GM19372 (cell line): ENCODE data around the gene CITED2.
A peak's percentile ranks its signal among the peaks of the same experiment; 100 is the strongest.
"Not testable (repeated sequence)": the region's sequence is repeated elsewhere in the genome, so short reads cannot be mapped to it uniquely, and the experiment has no call there.

ENCODE experiments used
- ATAC-seq: cut with Tn5 transposase; IDR thresholded peaks from one replicate; pipeline ENCODE4 v1.9.1; 2021; ENCODE audit warnings: mild to moderate bottlenecking, low read depth, moderate library complexity; ENCODE audit not compliant: unreplicated experiment

The CITED2 gene, protein sequence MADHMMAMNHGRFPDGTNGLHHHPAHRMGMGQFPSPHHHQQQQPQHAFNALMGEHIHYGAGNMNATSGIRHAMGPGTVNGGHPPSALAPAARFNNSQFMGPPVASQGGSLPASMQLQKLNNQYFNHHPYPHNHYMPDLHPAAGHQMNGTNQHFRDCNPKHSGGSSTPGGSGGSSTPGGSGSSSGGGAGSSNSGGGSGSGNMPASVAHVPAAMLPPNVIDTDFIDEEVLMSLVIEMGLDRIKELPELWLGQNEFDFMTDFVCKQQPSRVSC

DNA sequence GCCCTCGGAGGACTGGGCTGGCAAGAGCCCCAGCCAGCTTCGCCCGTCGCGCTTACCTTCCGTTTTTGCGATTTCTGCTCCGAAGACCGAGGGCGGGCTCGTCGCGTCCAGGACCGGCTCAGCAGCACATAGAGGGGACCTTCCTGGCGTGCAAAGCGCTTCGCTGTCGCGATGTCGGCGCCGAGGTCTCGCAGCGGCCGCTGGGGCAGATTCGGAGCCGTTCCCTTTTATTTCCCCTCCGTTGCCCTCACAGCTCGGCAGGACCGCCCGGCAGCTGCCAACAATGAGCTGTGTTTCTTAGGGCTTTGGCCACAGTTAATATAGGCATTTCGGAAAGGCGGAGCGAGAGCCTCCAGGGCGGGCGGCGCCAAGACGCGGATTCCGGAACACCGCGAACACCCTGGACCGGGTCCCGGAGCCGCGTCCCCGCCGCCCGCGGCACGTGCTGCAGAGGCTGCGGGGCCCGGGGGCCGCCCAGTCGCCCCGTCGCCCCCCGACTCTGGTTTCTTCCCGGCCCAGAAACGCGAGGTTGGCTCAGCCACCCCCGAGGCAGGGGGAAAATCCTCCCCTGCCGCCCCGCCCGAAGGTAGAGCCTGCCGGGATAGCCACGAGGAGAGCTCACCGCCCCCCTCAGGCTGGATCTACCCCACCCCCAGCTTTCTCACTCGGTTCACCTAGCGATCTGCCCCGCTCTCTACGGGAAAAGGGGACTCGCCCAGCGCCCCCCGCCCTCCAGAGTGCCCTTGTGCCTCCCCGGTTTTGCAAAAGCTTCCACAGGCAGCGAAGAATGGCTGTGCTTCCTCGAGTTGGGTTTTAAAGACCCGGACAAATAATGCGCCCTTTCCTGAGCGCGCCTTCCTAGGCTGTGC lies at the start of gene CITED2:
Gene CITED2, minus strand, starts transcription at position 292 of the 869 bp plus-strand sequence. CDS start 704 bp downstream, outside the sequence.
- ATAC-seq: peak; percentile 54

DNA sequence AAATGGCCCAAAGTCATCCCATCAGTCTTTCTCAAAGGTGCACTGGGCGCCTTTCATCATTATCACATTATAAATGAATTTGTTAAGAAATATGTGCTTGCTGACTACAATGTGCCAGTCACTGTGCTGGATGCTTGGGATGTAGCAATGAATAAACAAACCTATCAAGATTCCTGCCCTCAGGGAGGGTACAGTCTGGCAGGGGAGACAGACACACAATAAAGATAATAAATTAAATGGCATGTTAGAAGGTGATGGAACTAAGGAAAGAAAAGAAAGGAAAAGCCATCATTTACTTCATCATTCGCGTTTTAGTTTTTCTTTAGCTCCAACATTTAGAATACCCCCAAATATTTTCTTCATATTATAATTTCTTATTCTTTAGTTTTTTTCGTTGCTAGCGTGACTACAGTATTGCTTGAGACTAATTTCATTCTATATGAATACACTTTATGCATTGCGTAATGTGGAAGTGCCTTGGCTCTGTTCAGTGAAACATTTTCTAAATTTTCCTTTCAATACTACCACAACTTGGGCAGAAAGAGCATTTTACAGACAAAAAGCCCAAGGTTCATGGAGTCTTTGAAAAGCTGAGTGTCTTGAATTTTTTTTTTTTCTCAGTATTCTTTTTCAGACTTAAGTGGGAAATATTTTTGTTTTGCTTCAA lies 48.7 kb upstream of the CITED2 start:
- ATAC-seq: no peak

DNA sequence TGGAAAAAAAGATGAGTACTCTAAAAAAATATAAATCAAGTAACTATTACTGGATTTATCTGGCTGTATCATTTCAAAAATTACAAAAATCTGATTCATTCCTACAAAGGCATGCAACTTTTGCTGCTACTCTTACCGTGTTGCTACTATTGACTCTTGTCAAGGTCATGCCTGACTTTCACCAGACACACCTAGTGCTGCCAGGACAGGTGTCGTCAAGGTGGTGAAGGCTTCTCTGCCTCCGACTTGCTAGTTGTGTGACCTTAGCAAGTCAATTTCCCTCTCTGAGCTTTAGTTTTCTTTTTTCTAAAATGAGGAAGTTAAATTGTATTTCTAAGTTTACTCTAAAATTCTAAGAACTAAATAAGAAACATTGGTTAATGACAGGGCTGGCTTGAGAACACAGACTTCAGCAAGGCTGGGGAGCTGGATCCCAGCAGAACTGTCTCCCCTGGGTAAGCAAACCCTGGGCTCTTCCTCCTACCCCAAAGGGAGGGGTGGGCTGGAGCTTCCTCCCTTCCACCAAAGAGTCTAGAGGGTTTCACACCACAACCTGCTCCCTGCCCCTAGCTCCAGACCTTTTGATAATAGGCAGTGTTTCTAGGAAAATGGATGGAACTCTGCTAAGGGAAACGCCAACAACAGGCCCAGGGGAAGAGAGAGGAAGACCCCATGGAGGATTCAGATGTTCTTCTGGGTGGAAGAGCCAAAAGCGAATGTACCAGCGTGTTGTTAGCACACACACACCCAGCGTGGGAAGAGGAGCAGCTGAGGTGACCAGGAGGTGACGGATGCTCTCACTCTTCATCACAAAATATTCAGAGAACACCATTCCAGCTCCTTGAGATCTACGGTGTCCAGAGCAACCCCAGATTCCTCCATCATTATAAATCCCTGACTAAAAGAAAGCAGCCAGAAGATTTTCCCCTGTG lies 47.9 kb upstream of the CITED2 start:
- ATAC-seq: no peak

DNA sequence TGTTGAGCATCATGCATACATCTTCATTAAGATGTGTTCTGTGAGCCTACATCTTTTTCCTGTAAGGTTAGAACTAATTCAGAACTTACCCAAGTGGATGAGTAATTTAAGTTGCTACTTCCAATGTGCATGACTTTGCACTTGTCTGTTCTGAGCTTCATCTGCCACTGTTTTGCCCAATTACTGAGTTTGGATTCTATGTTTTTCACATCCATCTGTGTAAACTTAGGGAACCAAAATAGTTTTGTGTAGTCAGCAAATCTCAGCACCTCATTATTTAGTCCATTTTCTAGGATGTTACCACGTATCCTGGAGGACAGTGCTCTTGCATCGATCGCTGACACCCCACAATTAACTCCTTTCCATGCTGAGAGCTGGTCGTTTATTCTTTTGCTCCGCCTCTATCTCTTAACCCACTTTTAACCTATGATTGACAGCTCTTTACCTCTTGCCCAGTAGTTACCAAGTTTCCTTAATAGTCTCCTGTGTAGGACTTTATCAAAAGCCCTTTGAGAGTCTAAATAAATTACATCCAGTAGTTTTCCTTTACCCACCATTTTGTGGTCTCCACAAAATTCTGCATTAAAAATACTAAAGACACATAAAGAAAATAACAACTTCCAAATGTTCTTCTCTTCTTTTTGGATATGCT lies 44.2 kb upstream of the CITED2 start:
- no peak for ATAC-seq

DNA sequence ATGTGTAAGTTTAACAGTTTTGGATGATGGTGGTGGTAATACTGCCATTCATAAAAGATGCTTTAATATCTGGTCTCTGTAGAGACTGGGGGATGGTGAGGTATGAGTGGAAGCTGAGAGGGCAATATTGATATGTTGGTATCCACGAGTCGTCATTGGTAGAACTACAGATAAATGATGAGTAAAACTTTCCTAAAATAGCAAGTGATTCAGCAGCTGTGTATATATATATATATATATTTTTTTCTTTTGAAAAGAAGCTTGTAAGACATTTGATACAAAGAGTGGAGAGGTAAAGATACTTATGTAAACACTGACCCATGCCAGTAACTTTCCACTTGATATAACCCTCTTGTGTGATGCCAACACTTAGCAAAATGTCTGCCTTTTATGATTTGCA lies 41.7 kb upstream of the CITED2 start:
- no peak for ATAC-seq

DNA sequence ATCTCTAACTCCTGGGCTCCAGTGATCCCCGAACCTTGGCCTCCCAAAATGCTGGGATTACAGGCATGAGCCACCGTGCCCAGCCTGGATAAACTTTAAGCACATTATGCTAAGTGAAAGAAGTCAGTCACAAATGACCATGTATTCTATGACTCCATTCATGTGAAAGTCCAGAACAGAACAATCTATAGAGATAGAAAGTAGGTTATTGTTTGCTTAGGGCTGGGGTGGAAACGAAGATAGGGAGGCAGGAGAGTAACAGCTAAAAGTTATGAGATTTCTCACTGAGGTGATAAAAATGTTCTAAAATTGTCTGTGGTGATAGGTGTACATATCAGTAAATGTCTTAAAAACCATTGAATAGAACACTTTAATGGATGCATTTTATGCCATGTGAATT lies 40.9 kb upstream of the CITED2 start:
- no peak for ATAC-seq

DNA sequence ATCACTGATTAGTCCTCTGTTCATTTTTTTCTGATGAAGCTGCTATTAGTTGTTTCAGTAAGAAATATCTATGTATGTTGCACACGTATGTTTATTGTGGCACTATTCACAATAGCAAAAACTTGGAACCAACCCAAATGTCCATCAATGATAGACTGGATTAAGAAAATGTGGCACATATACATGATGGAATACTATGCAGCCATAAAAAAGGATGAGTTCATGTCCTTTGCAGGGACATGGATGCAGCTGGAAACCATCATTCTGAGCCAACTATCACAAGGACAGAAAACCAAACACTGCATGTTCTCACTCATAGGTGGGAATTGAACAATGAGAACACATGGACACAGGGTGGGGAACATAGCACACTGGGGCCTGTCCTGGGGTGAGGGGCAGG lies 37.7 kb upstream of the CITED2 start:
- not testable (repeated sequence) for ATAC-seq

DNA sequence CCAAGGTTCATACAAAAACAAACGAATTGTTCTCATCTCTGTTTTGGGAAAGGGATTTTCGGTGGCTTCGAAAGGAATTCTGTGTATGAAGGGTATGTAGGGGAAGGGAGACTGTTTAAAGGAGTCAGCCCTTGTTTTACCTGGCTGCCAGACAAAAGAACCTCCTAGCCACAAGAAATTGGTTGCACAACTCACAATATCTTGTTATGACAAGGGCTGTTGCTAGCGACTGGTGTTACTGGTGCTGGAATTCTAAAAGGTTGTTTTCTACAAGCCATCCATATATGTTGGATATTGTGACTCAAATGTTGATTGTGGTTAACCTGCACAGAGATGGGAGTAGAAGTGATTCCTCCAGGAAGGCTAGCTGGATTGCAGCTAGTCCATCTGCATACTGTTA lies 34.6 kb upstream of the CITED2 start:
- no peak for ATAC-seq

DNA sequence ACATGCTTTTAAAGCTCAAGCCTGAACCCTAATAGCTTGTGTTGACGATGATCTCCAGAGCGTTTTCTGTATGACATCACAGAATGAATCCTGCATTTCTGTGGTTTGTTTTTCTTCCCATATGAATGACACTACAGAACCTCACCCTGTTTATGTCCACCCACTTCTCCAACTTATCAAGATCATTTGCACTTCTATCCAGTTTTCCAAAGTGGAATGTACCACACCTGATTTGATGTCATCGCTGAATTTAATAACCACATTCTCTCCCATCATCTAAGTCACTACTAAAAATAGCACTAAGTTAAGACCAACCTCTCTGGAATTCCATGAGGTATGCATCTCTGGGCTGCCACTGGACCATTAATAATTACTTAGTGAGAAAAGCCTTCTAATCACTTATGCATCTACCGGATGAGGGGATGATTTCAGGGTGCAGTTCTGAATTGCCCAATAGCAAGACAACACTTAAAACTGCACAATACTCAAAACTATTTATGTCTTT lies 33.3 kb upstream of the CITED2 start:
- ATAC-seq: no peak

DNA sequence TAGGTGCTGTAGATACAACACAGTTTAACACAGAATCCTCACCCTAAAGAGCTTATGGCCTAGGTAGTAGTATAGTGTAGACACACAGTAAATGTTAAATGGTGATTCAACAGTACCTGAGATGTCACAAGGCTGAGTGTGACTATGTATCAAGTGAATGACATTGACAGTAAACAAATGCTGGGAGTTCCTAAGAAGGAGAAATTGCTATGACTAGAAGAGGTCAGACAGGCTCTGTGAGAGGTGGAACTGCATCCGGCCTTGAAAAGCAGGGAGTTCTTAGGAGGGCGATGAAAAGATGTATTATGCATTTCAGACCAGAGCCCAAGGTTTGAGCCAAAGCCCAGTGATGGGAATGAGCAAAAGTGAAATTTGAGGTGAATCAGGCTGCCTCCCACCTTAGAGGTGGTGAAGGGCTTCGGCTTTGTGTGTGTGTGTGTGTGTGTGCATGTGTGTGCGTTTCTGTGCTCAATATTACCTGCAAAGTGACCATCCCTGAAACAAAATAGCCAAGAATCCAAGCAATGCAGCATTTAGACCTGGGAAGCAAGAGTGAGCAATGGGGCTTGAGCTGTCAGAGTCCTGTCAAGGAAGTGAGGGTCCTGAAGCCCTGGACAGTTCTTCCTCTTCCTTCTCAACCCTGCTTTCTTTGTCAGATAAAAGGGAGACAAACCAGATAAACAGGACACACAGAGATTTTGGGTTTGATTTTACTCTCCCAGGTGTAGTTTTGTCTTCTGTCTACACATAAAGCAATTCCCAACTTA lies 32.3 kb upstream of the CITED2 start:
- ATAC-seq: no peak

DNA sequence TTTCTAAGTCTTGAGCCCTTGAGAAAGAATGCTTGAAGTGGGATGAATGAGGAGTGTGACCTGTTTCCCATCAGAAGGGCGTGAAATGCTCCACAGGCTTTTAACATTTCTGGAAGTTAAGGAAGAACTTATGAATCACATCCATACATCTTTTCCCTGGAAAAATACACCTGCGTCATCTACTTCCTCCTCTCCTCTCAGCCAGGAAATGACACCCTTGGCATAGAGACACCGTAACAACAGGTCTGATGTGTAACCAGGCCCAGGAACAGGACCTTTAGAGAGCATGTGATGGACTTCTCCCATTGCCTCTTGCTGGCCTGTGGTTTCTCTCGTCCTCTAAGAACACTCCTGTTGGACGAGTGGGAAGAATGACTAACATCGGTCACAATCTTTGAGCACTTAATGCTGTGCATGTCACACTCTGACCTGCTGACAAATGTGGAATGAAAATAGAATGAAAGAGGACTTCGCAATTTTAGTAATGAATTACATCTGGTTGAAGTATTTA lies 28.5 kb upstream of the CITED2 start:
- ATAC-seq: no peak

DNA sequence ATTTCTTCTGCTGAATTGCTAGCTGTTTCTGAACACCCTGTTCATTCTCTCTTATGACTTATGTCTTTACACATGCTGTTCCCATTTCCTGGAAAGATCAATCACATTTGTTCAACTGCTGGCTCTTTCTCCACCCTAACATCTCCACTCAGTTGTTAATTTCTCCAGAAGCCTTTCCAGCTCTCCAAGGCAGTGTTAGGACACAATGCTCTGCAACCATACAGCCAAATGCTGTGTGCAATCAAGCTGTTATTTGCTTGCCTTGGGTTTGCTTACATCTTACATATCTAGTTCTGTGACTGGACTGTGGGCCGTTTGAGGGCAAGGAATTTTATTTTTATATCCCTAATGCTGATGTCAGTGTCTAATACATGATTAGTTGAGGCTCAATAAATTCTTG lies 24.2 kb upstream of the CITED2 start:
- ATAC-seq: no peak

DNA sequence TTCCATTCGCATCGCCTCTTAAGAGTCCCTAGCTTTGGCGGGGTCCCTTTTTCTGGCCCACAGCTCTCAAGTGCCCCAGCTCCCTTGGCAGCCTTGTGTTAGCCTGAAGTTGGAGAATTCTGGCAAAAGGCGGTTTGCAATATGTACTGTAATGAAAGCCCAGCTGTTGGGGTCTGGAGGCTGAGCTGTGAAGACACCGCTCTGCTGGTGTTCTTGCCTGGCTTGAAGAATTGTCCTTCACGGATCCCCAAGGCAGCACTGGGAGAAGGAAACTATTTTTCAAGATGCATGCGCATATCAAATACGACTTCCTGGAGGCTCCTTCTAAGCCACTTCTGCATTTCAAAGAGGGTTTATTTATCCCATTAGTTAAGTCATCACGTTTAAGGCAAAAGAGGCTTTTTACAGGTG lies 21.4 kb upstream of the CITED2 start:
- no peak for ATAC-seq

DNA sequence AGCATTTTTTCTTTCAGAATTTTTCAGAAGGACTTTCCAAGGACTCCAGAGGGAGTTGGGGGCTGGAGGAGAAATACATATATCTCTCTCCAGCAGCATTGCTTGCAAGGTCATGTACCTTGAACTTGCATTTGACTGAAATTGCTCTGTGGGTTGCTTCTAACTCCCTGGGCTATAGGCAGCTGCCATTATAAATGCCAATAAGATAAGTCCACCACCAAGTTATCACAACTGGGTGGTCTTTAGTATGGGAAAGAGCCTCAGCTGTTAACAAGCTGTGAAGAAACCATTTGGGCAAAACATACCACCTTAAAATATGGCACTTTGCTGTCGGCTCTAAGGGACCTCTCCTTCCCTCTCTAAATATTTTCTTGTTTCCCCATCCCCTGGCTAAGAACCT lies 20.9 kb upstream of the CITED2 start:
- ATAC-seq: no peak

DNA sequence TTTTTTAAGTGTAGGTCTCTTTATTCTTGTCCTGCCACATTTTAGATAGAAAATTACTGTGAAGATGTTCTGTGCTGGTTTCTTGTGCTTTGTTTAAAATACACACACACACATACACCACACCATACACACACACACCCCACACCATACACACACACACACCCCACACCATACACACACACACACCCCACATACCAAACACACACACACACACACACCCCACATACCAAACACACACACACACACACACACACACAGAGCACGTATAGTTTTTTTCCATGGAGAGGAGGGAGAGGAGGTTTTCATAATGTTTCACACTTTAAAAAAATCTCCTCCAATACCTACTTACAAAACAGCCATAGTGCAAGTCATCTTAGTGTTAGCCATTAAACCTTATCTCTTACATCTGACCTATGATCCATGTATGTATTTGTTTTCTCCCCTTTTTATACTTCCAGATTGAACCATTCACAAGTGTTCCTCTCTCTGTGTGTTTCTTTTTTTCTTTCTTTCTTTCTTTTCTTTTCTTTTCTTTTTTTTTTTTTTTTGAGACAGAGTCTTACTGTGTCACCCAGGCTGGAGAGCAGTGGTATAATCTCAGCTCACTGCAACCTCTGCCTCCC lies 19.7 kb upstream of the CITED2 start:
- ATAC-seq: no peak

DNA sequence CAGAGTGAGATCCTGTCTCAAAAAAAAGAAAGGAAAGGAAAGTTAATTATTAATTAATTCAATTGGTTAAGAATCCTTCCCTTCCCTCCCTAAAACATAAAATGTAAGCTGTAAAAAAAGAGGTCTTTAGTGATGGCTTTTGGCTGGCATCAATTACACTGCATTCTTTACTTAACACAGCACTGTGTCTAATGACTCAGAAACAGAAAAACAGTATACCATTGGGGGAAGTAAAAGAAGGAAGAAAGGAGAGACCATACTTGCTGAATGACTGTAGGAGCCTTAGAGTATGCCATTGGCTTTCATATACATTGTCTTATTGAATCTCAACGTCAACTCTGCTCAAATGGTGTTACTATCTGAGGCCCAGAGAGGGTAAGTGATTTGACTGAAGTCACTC lies 18.3 kb upstream of the CITED2 start:
- ATAC-seq: peak; percentile 79

DNA sequence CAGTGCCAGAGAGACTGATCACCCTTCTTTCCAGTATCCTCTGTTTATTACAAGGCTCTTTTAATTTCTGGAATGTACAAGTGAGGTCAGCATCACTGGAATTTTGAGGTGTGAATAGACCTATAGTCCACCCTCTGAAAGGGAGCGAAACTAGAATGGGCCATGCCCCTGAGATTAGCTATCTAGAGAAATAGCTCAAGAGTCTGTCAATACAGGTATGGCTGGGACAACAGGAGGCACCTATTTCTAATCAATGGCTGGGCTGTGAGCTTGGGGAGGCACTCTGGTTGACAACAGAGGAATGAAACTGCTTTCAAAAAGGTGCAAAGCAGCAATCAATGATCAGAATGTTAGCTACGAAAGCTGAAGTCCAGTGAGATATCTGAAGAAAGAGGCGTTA lies 17.3 kb upstream of the CITED2 start:
- no peak for ATAC-seq

DNA sequence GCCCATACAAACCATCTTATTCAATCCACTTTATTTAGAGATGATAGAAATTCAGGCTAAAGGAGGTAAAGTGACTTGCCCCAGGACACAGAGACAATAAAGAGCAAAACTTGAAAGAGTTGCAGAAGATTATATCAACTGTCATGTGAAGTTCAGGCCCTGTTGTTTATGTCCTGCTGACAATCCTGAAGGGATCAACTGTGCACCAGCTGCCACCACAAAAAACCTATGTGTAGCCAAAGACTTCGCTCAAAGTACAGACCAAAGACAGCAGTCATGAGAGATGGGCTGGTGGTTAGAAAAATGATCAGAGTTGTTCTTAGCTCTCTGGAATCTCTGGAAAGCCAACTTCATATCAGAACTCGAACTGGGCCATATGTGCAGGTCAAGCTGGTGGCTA lies 16.0 kb upstream of the CITED2 start:
- ATAC-seq: no peak
